ENCODE results near the gene MPL.
"Not testable (repeated sequence)": the region's sequence is repeated elsewhere in the genome, so short reads cannot be mapped to it uniquely, and the experiment has no call there.

MPL gene

DNA sequence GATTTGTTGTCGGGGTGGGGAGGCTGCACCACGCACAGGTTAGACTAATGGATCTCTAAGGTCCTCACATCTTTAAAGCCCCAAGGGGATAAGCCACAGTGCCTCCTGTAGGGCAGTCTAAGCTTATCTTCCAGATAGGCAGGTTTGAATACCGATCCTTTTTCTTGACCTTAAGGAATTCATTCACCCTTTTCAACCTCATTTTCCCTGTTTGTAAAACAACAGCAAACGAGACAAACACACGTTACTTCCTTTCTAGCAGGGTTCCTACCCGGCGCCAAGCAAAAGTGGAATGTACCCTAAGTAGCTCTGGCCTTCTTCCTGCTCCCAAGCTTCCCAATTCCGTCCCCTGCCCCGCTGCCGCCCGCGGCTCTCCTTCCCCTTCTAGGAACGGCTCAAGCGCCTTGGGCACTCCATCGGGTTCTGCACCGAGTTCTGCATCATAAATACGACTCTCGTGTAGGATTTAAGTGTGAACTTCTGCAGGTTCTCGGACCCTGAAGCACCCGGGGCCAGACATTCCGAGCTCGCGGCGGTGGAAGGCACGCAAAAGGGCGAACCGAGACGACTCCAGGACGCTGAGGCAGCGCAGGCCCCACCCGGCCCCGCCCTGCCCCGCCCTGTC lies 20.6 kb downstream of the MPL start:
- no peak for DNase-seq

DNA sequence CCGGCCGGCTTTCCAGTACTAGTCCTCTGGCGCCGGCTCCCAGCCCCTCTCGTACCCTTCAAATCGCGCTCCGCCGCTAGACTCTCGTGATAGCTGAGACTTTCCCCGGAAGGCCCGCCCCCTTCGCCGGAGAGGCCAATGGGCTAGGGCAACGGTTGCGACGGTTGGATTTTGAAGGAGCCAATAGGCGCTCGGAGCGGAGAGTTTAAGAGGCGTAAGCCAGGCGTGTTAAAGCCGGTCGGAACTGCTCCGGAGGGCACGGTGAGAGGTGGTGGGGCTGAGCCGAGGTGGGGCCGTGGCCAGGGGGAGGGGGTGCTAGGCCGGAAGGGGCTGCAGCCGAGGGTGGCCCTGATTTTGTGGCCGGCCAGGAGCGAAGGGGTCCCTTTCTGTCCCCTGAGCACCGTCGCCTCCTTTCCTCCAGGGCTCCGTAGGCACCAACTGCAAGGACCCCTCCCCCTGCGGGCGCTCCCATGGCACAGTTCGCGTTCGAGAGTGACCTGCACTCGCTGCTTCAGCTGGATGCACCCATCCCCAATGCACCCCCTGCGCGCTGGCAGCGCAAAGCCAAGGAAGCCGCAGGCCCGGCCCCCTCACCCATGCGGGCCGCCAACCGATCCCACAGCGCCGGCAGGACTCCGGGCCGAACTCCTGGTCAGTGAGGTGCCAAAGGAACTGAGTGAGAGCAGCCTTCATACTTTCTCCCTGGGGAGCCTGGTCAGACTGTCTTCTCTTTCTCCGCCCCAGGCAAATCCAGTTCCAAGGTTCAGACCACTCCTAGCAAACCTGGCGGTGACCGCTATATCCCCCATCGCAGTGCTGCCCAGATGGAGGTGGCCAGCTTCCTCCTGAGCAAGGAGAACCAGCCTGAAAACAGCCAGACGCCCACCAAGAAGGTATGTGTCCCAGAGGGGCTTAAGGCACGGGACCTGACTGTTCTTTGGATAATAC lies 21.4 kb downstream of the MPL start, which contains the start of gene CDC20:
CDC20 (plus strand) TSS at position 236 of the 948 bp plus-strand sequence; CDS start at position 471, 235 bp downstream.
- DNase-seq = peak; percentile 99

DNA sequence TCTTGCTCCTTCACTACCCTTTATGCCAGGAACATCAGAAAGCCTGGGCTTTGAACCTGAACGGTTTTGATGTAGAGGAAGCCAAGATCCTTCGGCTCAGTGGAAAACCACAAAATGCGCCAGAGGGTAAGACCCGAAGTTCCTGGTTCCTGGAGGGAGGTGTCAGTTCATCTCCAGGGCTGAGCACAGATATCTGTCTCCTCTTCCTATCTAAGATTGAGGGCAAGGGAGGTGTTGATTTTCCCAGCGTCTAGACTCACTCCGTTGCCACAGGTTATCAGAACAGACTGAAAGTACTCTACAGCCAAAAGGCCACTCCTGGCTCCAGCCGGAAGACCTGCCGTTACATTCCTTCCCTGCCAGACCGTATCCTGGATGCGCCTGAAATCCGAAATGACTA lies 22.1 kb downstream of the MPL start:
- no peak for DNase-seq

DNA sequence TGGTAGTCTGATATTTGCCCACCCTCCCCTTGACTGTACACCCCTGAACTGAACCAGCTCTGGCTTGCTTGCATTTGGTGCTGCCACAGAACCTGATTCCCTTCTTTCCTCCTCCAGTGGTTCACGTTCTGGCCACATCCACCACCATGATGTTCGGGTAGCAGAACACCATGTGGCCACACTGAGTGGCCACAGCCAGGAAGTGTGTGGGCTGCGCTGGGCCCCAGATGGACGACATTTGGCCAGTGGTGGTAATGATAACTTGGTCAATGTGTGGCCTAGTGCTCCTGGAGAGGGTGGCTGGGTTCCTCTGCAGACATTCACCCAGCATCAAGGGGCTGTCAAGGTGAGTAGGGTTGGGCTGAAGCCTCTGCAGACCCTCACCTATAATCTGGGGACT lies 23.0 kb downstream of the MPL start:
- no peak for DNase-seq

DNA sequence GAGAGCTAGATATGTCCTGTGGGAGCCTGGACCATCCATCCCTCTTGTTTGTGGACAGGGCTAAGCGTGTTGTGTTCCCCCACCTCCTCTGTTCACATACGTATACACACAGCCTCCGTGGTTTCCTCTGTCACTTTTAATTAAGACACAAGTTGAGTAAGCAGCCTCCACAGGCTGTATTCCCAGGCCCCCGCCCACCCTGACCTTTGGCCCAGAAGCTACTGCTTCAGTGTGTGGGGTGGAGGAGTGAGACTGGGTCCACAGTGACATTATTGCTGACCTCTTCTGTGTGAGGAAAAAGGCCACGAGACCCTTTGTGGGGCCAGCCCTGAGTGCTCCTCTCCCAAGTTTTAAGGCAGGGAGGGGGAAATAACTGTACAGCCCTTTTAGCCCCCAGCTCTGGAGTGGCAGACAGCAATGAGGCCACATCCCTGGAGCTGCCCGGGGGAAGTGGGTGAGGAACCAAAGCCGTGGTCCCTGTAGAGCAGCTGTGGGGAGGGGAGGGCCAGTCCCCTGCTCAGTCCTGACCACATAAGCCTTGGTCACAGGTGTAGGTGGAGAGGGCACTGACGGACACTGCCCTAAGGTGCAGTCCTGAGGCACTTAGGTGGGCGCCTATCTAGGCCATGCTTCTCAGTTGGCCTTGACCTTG lies 25.8 kb downstream of the MPL start:
- DNase-seq = no peak

DNA sequence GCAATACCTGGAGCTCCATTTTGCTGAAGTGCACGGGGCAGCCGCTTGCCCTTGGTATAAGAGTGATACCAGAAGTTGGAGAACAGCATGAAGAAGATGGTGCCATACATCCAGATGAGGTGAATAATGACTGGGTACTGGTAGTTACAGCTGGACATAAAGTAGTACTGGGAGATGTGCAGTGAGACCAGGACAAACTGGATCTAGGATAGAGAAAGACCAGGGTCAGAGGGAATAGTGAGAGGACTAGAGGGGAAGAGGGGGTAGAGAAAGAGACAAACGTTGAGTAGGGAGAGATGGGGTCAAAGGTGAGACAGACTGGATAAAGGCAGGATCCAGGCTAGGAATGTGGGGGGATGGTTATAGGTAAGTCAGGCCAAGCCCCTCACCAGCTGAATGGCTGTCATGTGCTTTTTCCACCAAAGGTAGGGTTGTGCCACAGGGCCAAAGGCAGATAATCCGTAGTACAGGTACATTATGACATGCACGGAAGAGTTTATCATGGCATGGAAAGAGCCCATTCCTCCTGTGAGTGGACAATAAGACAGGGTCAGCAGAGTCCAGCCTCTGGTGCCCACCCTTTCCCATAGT lies 26.4 kb downstream of the MPL start:
- DNase-seq = no peak

DNA sequence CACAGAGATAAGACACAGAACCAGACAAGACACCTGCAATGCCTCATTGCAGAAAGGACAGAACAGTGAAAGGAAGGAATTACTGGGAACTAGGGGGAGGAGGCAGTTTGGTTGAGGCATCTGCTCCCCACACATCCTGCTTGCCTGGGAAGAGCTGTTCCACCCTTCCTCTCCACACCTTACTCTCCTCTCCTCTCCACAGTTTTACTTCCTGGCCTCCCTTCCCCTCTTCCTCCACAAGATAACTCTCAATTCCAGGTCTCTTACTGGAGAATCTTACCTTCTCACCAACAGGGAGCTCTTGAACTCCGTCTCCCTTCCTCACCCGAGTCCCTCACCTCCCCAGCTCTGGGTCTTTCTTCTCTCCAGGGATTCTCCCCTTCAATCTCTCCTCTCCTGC lies 28.1 kb downstream of the MPL start:
- DNase-seq = no peak

DNA sequence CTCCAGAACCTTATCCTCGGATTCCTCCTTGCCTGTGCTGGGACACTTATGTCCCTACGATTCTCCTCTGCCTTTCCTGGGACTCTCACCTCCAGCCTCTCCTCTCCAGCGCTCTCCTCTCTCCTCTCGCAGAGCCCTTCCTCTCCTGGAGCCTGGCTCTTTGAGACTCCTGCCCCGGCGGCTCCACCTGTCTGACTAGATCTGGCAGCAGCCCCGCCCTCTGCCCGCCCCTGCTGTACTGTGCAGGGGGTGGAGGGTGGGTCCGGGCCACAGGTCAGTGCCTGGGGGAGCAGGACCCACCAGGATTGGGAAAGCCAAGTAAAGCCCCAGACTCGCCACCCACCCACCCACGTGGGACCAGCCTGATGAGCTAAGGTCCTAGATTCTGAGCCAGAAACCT lies 28.6 kb downstream of the MPL start:
- DNase-seq = no peak

DNA sequence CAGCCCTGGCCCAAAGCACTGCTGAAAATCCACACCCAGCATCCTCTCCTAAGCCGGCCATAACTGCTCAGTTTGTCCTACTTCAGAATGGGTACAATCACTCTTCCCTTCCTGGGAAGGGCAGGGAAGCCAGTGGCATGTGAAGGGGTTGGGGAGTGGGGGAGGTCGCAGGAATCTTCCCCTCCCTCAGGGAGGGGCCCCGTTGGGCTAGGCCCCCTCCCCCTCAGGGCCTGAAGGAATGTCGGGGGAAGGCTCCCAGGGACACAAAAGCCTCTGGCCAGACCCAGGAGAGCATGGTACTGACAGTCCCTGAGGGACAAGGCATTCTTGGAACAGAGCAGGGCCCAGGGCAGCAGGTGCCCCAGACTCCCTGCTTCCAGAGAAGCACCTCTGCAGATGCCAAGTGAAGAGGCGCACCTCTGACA lies 29.0 kb downstream of the MPL start:
- DNase-seq = no peak

DNA sequence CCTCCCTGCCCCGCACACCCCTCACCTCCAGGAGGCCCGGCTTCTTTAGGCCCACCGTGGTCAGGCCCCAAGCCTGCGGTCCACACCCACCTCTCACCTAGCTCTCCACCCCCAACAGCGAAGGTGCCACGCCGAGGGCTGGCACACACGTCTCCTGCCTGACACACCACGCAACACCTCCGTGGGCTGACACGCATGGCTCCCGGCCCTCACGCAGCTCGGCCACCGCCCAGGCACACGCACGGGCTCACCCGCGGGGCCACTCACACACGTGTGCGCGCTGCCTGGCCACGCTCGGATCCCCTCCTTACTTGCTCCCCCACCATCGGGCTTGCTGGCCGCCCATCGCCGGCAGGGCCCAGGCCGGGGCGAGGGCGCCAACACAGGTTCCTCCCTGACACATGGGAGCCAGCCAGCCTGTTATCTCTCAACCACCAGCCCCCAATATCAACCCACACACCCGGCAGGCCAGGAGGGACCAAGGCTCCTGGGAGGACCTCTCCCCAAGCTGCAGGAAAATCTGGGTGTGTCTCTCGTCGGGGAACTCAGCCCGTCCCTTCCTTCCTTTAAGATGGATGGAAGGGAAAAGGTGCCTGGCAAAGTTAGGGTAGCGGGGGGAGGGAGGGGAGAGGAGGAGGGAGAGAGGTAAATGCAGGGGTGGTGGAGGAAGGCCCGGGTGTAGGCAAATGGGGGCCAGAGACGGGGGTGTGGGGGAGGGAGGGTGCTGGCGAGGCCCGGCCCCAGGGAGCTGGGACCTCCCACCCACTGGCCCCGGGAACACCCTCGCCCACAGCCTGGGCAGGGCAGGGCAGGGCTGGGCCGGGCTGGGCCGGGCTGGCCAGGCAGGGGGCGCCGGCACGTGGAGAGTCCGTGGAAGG lies 29.6 kb downstream of the MPL start:
- DNase-seq = no peak

DNA sequence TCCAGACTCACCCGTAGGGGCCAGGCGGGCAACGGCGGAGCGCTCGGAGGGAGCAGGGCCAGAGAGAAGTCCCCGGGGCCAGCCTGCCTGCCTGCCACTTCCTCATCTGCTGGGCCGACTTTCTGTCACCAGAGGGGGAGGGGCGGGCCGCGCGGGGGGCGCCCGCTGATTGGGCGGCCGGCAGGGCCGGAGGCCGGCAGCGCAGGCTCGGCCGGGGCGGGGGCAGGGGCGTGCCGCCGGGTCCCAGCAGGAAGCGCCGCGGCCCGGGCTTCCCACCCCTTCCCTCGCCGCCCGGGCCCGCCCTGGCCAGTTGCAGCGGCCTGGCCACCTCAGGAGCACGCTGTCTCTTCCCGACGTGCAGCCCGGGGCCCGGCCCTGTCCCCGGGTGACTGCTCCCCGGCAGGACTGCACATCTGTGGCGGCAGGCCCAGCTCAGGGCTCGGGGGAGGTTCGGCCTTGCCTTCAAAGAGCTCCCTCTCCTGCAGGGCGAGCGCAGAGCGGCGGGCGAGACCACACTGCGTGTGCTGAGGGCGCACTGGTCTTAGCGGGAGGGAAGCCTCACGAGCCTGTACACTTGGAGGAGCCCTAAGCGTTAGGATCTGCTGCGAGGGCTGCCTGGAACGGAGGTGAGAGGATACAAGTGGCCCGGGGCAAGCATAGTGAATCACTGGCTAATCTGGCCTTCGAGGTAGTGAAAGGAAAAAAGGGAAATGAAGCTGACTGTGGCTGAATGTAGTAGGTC lies 30.5 kb downstream of the MPL start, which contains the start of gene ELOVL1:
ELOVL1 (minus strand) TSS at position 108 of the 742 bp plus-strand sequence. CDS start 2,402 bp downstream, outside the sequence.
- peak; percentile 85 for DNase-seq

DNA sequence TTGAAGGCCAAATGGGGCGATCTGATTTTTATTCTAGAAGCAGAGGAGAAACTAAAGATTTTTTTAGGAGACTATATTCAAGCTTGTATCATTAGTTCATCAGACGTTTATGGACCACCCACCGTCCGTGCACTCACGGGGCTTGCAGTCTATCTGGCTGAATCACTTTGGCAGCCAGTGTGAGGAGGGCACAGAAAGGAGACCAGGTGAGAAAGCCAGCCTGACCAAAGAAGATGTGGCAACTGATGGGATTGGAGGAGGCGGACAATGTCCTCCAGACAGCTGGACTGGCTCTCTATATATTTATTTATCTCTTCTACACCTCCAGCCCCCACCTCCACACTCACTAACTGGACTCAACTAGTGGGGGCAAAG lies 31.0 kb downstream of the MPL start:
- no peak for DNase-seq

DNA sequence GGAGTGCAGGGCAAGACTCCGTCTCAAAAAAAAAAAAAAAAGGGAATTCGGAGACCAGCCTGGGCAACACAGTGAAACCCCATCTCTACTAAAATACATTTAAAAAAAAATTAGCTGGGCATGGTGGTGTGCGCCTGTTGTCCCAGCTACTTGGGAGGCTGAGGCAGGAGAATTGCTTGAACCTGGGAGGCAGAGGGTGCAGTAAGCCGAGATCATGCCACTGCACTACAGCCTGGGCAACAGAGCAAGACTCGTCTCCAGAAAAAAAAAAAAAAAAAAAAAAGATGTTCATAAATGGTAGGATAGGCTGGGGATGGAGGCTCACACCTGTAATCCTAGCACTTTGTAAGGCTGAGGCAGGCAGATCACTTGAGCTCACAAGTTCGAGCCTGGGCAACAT lies 32.2 kb downstream of the MPL start:
- DNase-seq = not testable (repeated sequence)

DNA sequence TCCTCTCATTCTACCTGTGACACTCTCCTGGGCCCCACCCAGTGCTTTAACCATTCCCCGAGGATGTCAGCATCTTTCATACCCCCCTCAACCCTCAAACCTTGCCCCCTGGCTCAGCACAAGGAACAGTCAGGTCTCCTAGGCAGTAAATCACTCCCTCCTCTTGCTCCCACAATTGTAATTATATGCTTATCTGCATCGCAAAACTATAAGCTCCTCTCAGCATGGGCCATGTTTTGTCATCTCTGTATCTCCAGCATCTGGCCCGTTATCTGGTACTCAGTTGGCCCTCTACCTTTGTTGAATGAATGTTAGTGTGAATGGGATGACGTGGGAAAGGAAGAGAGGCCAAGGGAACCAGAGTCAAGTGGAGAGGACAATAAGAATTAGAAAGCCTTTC lies 32.9 kb downstream of the MPL start:
- DNase-seq = no peak

DNA sequence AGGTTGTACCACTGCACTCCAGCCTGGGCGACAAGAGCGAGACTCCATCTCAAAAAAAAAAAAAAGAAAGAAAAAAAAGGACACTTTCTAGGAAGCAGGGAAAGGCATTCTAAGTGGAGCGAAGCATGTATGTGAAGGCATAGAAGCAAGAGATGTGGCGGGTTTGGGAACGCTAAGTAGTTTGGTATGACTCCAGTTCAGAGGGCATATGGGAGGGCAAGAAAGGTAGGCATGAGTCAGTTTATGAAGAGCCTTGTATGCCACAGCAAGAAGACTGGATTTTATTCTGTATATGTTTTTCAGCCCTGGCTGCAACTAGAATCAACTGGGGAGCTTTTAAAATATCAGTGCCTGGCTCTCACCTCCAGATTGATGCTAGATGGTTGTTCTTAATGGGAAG lies 34.6 kb downstream of the MPL start:
- no peak for DNase-seq

DNA sequence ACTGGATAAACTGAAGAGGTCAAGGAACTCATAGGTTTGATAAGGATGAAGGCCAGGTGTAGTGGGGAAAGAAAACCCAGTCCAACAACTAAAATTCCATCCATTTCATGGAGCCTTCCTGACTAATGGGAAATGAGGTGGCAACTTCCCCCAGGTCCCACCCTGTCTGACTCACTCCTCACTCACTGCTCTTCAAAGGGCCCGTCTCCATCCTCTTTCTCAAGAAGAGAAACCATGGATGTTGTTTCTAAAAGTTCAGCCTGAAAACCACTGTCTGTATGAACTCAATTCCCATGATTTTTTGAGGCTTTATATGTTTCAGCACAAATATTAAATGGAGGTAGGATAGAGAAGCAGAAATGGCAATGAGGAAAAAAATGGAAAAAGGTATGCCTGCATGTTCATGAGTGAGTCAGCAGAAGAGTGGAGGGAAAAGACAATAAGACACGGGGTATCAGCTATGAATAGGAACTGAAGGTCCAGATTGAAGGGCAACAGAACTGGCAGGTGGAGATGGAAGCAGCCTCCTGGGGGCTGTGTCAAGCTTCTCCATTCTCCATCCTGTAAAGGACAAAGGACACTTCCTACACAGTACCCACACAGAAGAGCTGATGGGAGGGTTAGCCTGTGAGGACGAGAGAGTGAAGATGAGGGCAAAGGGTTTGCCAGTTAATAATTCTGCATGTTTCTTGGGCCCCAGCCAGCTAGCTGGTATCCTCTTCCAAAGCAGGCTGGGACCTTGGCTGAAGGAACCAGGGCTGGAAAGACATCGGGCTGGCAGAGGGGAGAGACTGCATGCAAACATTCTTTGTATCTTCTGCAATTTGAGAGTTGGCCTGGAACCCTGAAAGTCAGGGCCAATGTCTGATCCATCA lies 35.7 kb downstream of the MPL start:
- DNase-seq = peak; percentile 34

DNA sequence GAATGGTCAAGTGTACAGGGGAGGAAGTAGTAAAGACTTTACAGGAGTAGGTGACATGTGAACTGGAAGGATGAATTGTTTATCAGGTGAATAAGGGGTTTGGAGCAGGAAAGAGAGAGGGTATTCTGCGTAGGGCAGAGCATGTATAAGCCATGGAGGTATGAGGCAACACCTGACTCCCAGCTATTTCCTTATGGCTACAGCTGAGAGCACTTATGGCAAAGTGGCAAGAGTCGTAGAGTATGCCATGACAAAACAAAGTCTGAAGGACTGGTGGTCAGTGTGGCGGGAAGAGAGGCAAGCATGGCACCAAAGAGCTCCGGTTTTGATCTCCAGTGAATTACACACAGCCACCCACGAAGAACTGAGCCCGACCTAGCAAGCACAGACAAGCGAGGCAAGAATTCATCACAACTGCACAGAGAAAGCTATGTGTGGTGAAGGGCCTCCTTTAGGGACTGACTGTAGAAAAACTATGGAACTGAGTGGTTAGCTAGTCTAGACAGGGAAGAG lies 39.2 kb downstream of the MPL start:
- DNase-seq = no peak

DNA sequence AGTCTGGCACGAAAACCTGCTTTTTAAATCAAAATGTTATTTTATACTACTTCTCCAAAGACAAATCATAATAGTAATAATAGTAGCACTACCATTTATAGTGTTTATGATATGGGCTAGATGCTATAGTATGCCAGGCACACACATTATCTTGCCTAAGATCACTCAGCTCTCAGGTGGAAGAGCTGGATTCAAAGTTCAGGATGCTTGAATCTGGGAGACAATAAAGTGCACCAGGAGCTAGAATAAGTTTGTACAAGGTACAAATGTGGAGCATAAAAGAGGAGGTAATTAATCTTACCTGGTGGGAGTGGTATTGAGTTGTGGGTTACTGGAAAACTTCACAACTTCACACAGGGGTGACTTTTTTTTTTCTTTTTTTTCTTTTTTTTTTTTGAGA lies 40.2 kb downstream of the MPL start:
- no peak for DNase-seq

DNA sequence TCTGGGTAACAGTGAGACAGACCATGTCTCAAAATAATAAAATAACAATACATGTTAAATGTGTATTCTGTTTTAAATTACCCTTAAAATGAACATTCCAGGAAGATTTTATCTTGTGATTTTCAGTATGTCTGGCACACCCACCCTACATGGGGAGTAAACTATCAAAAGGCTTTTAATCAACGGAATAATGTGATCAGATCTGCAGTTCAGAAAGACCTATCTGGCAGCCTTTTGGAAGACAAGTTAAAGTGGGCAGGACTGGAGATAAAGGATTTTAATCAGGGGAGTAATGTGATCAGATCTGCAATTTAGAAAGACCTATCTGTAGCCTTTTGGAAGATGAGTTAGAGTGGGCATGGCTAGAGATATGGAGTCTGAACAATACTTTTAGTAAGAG lies 41.9 kb downstream of the MPL start:
- DNase-seq = no peak

DNA sequence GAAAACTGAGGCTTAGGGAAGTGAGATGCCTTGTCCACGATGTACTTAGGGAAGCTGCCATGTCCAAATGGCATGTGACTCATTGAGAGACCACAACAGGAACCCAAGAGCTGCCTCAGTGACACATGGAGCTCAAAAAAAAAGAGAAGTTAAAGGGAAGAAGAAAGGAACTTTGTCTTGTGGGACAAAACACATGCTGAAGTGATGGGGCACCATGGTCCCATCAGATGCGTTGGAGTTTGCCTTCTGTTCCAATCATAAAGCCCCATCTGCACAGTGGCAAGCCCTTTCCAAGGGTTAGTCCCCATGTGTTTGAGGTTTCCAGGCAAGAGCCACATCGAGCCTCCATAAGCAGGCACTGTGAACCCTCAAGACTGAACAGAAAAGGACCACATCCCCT lies 44.0 kb downstream of the MPL start:
- DNase-seq = no peak

Measured in T1000 (cell line).